ENCODE measurements around the gene URAD. TPM values are rescaled to one million over a fixed set of nuclear protein-coding genes. Genes with fewer than 3 reads are reported as not detected.

Gene URAD
- total RNA-seq, 2 experiments from 2014 or later, result not detected

GRCh38 chr13:27962128-27962841 lies 26.2 kb downstream of the URAD start:
- Histone ChIP-seq H3K9me3 (ENCODE audit: low read length) (no peaks in the 10 kb centered on the region), H3K9me2 (ENCODE audit: insufficient read depth, low read length) (no peaks in the 10 kb centered on the region), H3K4me2 (ENCODE audit: low read length) (no peak overlapping the region), H3K36me3 (ENCODE audit: insufficient read depth, low read length) (no peaks in the 10 kb centered on the region), H4K20me1 (ENCODE audit: insufficient read depth, low read length) (no peaks in the 10 kb centered on the region), H3K79me2 (ENCODE audit: insufficient read depth, low read depth, low read length) (no peaks in the 10 kb centered on the region), H2AFZ (ENCODE audit: low read length) (no peak overlapping the region), H3K27ac (ENCODE audit: low read depth, low read length, poor library complexity, severe bottlenecking) (no peak overlapping the region), H3K4me3 (ENCODE audit: low read depth, low read length, poor library complexity, severe bottlenecking) (no peak overlapping the region), H3K4me1 (ENCODE audit: insufficient read depth, low read length, poor library complexity, severe bottlenecking) (no peaks in the 10 kb centered on the region)
- intact Hi-C loops (cut with micrococcal nuclease; ENCODE audit: unreplicated experiment), result no loop called here
- no TSS peak for BruUV-seq (replicated peaks)
- CTCF ChIA-PET (ENCODE audit: unreplicated experiment), result no interaction called here
- TF ChIP-seq EZH2phosphoT487 (IDR thresholded peaks at IDR 0.05; ENCODE audit: borderline replicate concordance, low read depth, low read length), result no peak
- TF ChIP-seq CTCF (conservative IDR thresholded peaks at IDR 0.05; ENCODE audit: low read length), result no peak
- no peak for DNase-seq (ENCODE audit: low spot score)
- POLR2A ChIA-PET, result interaction anchor here (0.7 to 1.8 kb wide), 3 partner anchors 8 to 528 kb away, joined by 3 to 5 read pairs (median 3); no protein-coding TSS in a partner anchor

GRCh38 chr13:27961227-27962085 lies 27.0 kb downstream of the URAD start:
- POLR2A ChIA-PET, result interaction anchor here (0.7 to 0.9 kb wide), 2 partner anchors 14 to 954 kb away, joined by 3 read pairs; no protein-coding TSS in a partner anchor
- intact Hi-C loops (cut with micrococcal nuclease; ENCODE audit: unreplicated experiment), result no loop called here
- H4K20me1 ChIP-seq (ENCODE audit: insufficient read depth, low read length), result no peaks in the 10 kb centered on the region

More at GRCh38 chr13:27961227-27962085, 27.0 kb downstream of the URAD start:
- Histone ChIP-seq H3K27ac (ENCODE audit: low read depth, low read length, poor library complexity, severe bottlenecking) (no peak overlapping the region), H3K36me3 (ENCODE audit: insufficient read depth, low read length) (no peaks in the 10 kb centered on the region), H3K4me2 (ENCODE audit: low read length) (no peak overlapping the region), H3K9me3 (ENCODE audit: low read length) (no peaks in the 10 kb centered on the region), H3K79me2 (ENCODE audit: insufficient read depth, low read depth, low read length) (no peaks in the 10 kb centered on the region), H3K9me2 (ENCODE audit: insufficient read depth, low read length) (no peaks in the 10 kb centered on the region), H3K4me3 (ENCODE audit: low read depth, low read length, poor library complexity, severe bottlenecking) (no peak overlapping the region), H2AFZ (ENCODE audit: low read length) (no peak overlapping the region), H3K4me1 (ENCODE audit: insufficient read depth, low read length, poor library complexity, severe bottlenecking) (no peaks in the 10 kb centered on the region)
- TF ChIP-seq EZH2phosphoT487 (IDR thresholded peaks at IDR 0.05; ENCODE audit: borderline replicate concordance, low read depth, low read length) (no peak), CTCF (conservative IDR thresholded peaks at IDR 0.05; ENCODE audit: low read length) (no peak)
- no peak for DNase-seq (ENCODE audit: low spot score)
- CTCF ChIA-PET (ENCODE audit: unreplicated experiment), result no interaction called here
- BruUV-seq (replicated peaks), result no TSS peak

All from OCI-LY7 (cell line).